Amniotic epithelial cell (primary cell): ENCODE measurements around the gene RNF166.

Experiments used
- DNase-seq: peaks from one replicate; pipeline ENCODE4 v3.0.0-alpha.2; 2010; ENCODE audit warnings: low read depth

The RNF166 gene

DNA sequence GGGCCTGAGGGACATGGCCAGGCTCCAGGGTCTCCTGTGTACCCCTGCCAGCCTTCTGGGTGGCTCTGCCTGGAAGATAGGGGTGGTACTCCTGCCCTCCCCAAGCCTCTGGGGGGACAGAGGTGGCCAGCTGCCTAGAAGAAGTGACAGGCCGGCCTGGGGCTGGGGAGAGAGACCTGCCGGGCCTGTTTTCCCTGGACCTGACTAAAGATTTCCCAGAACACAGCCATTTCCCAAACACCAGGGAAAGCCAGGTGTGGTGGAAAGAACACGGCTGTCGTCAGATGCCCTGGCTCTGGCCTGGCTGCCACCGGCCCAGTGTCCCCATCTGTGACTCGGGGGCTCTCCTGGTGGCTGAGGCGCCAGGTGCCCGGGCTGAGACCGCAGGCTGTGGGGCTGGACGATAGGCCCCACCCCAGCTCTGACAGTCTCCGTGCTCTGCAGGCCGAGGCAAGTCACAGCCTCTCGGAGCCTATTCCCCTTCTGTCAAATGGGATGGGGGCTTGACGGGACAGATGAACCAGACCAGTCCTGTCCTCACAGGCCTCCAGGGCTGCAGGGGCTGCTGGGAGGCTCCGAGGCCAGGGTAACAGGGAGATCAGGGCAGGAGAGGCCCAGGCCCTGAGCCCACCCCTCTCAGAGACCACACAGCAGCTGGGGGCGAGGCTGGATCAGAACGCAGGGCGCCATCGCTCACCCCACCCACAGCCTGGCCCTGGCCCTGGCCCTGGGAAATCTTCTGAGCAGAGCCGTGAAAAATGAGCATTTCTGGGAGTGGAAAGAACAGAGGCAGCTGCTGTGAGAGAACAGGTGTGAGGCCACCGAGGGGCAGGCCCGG is 33.1 kb upstream of the RNF166 start:
- no peak for DNase-seq

DNA sequence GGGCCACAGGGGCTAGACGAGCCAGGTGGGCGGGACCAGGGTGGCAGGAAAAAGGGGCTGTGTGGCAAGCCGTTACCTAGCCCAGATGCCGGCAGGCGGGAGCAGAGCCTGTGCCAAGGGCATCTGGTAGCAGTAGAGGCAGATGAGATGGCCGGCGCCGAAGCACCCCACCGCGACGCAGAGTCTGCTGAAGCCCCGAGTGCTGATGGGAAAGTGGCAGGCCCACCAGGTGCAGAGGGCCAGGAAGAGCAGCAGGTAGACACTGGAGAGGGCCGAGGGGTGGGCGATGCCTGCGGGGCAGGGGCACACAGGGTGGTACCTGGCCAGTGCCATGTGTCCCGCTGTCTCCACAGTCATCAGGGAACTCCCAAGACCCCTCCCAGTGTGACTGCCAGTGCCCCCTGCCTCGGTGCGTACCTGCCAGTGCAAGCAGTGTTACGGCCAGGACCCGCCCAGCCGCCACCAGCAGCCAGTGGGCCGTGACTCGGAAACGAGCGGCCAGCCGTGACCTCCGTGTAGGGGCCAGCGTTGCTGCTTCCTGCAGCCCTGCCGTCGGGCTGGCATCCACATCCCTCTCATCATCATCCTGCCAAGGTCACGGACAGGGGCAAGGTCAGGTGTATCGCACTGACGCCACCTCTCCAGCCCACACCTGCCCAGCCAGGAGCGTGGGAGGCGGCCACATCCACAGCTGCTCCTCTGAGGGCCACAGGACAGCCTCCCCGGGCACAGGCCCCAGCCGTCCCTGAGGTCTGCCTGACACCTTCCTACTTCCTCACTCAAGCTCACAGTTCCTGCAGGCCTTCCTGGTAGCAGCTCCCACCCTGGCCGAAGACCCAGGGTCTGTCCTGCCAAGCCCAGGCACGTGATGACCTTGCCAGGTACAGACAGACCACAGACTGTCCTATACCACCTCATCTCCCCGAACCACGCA is 32.2 kb upstream of the RNF166 start:
- no peak for DNase-seq

DNA sequence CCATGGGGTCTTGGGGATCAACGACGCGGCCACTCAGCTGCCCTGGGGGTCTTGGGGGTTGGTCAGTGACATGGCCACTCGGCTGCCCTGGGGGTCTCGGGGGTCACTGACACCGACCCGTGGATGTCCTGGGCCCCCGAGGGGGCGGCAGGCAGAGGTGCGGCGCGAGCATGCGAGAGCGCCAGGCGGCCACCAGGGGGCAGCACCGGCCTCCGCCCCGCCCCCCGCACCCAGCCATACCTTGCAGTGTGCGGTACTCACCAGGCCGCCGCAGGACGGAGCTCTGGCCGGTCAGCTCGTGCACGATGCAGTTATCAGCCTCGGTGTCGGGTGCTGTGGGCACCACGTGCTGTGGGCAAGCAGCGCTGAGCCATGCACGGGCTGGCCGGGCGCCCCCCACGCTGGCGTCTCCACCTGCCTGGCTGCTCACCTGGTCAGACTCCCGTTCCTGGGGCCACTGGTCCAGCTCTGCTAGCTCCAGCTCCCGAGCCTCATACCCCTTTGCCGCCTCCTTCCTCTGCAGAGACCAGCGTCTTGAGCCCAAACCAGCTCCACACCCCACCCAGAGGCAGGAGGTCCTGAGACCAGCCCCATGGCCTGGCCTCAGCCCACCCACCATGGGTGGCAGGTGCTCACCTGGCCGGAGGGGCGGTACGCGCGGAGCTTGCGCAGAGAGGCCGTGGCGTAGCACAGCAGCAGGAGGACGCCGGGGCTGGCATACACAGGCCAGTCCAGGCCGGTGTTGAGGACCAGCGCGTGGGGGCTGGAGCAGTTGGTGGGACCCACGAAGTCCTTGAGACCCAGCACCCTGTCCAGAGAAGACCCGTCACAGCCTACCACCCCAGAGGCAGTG is 31.3 kb upstream of the RNF166 start:
- peak; percentile 75 for DNase-seq

DNA sequence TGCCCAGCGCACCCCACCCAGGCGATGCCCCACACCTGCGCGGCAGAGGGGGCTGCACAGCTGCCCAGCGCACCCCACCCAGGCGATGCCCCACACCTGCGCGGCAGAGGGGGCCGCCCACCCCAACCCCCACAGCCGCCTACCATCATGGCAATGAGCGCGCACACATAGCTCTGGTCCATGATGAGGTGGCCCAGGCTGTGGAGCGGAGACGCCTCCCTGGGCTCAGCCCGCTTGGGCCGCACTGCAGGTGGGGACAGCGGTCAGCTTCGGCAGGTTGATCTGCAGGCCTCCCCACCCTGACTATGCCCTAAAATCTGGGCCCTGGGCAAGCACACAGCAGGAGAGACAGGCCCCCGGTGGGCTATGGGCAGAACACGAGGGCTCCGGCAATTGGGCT is 30.3 kb upstream of the RNF166 start:
- DNase-seq, result no peak

DNA sequence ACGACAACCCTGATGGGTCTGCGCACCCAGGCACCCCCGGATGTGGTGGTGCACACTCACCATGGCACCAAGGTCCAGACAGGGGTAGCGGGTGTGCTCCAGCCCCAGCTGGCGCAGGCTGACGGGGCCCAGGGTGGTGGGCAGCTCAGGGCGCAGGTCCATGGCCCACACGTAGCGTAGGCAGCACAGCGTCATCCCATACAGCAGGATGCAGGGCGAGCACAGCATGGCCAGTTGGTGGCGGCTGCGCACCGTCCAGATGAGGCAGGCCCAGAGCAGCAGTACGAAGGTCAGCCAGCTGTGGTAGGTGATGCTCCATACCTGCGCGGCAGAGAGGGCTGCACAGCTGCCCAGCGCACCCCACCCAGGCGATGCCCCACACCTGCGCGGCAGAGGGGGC is 29.9 kb upstream of the RNF166 start:
- no peak for DNase-seq

DNA sequence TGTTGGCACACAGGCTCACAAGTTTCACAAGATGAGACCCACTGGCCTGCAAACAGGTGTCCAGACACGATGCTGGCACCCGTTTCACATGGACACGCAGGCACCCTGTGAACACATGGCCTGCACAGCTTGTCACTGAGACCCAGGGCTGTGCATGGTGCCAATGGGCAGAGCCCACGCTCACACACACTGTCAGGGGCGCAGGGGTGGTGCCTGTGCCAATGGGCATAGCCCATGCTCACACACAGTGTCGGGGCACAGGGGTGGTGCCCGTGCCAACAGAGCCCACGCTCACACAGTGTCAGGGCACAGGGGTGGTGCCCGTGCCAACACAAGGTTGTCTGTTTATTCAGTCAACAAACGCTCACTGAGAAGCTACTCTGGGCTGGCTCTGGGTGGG is 29.4 kb upstream of the RNF166 start:
- no peak for DNase-seq

DNA sequence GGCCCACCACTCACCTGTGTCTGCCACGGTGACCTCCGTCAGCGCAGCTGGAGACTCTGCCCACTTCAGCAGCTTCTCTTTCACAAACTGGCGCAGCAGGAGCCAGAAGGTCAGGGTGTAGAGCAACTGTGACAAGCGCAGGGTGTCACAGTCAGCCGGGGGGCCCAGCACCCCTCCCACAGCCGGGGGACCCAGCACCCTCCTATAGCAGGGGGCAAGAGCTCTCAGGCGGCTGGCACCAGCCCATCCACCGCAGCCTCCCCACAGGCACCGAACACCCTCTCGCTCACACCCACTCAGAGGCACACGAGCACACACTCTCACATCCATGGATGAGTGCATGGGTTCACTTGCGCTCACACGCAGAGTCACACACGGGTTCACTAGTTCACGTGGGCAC is 28.9 kb upstream of the RNF166 start:
- DNase-seq, result no peak

DNA sequence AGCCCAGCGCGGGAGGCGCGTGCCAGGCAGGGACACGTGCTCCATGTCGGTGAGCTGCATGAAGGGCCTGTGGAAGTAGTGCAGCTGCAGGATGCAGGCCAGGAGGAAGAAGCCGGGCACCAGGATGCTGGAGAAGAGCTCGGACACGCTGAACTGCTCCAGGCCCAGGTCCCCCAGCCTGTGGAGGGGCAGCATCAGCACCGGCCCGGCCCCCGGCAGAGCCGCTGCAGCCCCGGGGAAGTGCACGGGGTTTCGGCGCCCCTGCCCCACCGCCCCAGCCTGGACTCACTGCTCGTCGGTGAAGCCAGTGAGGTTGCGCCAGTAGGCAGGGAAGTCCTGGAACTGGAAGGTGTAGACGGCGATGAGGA is 28.1 kb upstream of the RNF166 start:
- no peak for DNase-seq

DNA sequence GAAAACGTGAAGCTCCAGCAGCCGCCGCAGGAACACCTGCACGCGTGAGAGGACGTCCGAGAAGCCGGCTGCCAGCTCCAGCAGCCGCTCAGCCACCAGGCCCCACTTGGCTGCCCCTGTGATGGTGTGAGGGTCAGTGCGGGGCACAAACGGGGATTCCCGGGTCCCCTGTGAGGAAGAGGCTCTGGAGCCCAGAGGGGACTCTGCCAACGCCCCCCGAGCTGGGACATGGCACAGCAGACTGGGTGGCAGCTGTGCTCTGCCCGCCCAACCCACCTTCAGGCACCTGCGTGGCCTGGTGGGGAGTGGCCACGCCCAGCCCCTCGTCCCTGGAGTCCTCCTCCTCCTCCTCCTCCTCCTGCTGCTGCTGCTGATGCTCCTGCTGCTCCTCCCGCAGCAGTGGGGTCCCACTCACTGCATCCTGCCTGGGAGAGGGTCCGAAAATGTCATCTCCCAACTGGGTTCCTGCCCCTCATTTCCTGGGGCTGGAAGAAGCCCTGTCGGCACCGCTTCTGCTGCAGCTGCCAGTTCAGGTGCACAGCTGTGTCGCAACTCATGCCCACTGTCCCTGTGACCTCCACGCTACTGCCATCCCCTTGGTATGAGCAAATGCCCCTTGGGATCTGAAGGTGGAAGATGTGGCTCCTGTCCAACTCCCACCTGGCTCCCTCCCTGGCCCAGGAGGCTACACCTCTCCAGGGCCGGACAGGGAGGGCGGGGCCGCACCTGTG is 27.6 kb upstream of the RNF166 start:
- DNase-seq, result no peak

DNA sequence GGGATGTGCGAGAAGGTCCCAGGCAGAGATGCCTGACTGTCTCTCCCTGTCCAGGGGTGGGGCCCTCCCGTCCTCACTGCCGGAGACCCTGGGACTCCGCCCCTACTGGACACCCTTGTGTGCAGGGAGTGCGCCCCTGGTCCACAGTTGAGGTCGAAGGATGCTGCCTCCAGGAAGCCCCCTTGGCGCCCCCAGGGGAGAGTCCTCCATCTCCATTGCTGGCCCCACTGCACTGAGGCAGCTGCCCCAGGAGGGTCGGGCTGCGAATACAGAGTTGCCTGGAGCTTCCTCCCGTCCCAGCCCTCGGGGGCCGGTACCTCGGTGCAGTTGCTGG is 26.7 kb upstream of the RNF166 start:
- DNase-seq, result no peak

DNA sequence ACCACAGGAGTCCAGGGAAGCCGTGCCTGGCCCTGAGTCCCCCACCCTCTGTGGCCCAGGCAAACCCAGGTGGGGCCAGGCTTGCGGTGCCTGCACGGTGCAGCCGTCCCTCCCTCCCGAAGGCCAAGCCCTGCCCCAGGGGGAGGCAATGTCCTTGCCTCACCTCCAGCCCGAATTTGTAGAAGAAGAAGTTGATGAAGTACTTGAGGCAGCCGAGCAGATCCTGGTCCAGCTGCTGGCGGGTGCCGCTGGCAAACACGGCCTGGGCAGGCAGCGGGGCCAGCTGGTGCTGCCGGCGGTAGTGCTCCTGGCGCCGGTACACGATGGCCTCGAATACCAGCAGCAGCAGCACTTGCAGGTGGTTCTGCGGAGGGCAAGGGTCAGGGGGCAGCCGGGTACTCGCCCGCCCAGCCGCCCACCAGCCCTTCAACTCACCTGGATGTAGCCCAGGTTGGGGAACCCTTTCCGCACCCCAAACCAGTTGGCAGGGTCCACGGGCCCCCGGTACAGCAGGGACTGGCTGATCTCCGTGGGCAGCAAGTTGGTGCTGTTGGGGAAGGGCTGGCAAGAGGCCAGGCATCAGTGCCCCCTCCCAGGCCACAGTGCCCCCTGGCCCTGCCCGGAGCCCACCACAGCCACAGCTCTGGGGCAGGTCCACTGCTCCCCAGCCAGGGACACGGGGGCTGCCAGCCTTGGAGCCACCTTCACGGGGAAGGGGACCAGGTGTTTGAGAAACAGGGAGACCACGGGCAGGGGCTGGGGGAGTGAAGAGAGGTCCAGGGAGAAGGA is 26.2 kb upstream of the RNF166 start:
- no peak for DNase-seq

DNA sequence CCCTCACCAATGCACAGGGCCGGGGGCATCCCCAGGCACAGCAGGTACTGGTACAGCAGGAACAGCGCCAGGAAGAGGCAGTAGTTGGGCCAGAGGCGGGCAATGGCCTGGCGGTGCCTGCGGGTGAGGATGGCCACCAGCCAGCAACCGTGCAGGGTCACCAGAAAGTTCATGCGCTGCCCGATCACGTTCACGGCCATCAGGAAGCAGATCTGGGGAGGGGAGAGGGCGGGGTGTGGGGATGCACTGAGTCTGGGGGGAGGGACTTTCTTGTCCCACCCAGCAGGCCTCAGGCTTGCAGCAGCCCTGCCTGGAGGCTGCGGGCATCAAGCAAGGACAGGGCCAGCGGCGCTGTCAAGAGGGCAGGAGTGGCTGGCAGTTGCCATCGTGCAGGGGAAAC is 25.5 kb upstream of the RNF166 start:
- peak; percentile 17 for DNase-seq

DNA sequence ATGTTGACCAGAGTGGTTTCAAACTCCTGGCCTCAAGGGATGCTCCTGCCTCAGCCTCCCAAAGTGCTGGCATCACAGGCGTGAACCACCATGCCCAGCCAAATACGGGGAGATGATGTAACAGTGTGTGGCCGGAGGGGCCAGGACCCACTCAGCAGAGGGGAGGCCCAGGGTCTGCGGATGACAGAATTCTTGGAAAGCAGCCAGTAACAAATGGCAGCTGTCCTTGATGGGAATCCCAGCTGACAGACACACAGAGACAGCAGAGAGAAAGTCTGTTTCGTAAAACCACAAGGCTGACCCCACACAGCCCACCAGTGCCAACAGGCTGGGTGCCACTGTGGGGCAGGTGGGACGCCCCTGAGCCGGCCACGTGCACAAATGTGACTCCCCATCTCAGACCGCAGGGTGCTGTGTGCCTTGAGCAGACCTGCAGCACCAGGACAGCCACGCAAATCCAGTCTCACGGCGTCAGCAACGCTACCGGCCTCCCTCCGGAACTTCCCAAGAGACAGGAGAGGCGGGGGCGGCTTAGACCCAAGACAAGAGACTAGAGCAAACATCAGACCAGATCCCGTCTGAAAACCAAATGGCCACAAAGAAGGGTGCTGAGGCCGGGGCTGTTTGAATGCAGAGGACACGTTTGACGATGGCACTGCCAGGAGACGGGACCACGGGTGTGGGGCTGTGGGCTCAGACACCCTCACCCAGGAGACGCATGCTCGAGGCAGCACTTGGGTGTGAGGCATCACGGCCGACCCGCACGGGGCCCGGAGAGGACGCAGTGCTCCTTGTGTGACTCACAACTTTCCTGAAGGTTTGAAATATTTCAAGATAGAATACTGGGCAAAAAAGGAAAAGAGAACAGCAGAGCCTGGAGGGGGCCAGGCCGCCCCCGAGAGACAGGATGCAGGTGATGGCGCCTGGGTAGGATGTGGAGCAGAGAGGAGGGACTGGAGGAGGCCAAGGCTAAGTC is 24.7 kb upstream of the RNF166 start:
- peak; percentile 38 for DNase-seq

DNA sequence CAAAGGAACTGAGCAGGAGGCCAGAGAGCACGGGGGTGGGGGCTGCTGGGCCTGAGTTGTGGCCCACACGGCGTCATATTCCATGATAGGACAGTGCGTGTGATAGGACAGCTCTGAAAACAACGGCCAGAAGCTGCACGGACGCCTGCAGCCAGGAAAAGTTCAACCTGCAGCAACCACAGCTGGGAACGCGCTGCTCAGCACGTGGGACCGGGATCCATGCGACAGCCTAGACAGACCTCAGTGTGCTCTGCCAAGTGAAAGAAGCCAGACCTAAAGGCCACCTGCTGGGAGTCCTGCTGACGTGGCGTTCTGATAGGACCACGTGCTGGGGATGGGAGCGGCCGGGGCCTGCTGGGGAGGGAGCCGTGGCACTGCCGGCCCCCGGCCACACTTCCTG is 21.7 kb upstream of the RNF166 start:
- DNase-seq, result no peak

DNA sequence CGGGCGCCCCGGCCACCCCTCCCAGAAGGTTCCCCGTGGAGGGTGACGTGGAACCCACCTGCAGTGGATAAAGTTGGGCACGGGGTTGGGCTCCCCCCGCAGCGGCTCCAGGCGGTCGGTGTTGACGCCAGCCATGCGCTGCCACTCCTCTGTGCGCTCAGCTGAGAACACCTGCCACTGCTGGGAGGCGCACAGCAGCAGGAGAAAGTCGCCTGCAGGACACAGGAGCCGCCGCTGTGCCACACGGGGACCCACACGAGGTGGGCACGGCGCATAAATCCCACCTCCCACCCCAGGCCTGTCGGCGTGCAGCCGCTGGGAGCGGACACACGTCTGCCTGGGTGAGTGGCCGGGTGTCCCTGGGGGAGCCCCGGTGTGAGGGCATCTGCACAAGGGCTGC is 20.8 kb upstream of the RNF166 start:
- DNase-seq, result no peak

DNA sequence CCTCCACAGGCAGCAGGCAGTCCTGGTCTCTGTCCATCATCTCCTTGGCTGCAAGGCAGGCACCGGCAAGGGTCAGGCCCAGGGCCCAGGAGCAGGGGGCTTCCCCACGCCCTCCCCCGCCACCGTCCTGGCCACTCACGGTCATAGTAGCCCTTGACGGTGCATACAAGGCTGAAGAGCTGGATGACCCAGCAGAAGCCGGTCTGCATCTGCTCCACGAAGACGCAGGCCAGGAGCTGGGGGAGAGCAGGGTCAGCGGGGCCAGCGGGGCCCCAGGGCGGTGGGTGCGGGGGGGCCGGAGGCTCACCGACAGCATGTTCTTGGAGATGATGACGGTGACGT is 20.2 kb upstream of the RNF166 start:
- no peak for DNase-seq

DNA sequence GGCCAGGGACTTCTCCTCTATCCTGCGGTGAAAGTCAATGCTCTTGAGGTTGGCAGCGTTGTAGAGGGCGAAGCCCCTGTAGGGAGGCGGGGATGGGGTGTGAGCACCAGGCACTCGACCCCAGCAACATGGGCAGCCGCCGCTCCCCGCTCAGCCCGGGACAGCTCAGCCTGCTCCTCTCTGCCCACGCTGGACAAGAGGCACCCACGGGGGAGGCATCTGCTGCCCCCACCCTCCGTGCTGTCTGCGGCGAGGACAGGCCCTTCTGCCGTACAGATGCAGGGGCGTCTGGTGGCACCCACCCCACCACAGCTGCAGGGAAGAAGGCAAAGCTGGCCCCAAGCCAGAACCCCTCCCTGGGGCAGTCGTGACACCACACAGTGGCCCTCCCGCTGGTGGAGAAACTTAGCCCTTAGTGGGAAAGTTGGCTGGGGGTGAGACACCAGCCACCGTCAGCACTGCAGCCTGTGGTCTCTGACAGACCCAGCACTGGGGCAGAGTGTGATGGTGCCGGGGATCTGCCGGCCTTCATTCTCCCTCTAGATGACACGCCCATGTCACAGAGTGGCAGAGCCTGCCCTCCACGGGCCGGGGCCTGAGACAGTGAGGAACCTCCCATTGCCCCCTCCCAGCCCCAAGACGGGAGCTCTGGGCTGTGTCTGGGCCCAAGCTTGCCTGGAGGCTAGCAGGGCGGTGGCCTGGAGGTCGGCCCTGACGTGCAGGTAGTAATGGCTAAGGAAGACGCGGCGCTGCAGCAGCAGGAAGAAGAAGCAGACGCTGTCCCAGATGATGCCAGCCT is 19.6 kb upstream of the RNF166 start:
- no peak for DNase-seq

DNA sequence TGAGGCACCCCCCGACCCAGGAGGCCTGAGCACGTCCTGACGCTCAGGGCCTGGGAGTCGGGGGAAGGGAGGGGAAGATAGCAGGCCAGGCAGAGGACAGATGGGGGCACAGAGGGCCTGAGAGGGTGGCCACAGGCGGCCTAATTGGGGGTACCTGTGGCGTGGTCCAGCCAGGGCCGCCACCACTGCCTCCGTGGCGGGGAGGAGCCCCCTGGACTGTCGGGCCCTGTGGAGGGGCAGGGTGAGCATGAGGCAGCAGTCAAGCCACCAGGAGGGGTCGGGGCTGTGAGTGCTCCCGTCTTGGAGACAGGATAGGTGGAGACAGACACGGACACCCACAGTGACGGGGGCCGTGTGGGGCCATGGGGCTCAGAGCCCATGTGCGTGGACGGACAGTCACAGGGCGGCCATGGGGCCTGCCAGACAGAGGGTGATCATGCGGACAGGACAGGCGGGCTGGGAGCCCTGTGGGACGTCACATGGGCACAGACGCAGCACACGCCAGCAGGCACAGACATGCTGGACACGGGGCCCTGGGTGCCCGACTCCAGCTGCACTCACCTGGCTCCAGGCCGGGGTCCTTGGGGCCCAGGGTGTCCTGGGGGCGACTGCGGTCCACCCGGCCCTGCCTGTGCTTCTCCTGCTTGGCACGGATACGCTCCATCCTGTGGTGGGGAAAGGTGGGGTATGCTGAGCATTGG is 18.8 kb upstream of the RNF166 start:
- no peak for DNase-seq
